ENCODE results near the gene THRSP. TPM values are rescaled to one million over a fixed set of nuclear protein-coding genes. Genes with fewer than 3 reads are reported as not detected.

Gene THRSP
- total and polyA plus RNA-seq, 11 donors, result 0.33 to 51.0 (median 3.9) TPM; not detected in 3

DNA sequence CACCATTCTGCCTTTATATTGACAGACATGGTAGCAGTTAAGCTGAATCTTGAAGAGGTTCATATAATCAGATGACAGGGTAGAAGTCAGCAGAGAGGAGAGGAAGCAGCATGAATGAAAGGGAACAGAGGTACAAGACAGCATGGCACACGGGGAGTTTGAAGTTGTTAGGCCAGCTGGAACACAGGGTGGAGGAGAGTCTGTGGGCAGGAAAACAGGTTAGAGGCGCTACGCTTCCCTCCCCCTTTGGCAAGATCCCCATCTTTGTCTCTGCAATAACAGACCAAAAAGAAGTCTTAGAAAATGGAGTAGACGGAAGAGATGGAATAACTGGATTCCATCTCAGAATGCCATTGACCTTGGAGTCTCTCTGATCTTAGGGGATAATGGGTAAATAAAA is 36.0 kb downstream of the THRSP start:
- WGBS, 4 donors, result 65 to 79% (median 74%) methylated on average over 4 of the region's 4 CpGs
- H3K36me3 ChIP-seq, result peaks cover 0 to 73% (median 47%) of the 10 kb centered on the region in 9 donors
- intact Hi-C loops (cut with DNase I), result no loop called here
- H3K27ac ChIP-seq, result no peak overlapping the region
- no peak for DNase-seq
- TF ChIP-seq, protein P1, sequence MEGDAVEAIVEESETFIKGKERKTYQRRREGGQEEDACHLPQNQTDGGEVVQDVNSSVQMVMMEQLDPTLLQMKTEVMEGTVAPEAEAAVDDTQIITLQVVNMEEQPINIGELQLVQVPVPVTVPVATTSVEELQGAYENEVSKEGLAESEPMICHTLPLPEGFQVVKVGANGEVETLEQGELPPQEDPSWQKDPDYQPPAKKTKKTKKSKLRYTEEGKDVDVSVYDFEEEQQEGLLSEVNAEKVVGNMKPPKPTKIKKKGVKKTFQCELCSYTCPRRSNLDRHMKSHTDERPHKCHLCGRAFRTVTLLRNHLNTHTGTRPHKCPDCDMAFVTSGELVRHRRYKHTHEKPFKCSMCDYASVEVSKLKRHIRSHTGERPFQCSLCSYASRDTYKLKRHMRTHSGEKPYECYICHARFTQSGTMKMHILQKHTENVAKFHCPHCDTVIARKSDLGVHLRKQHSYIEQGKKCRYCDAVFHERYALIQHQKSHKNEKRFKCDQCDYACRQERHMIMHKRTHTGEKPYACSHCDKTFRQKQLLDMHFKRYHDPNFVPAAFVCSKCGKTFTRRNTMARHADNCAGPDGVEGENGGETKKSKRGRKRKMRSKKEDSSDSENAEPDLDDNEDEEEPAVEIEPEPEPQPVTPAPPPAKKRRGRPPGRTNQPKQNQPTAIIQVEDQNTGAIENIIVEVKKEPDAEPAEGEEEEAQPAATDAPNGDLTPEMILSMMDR (IDR thresholded peaks at IDR 0.05), result no peak
- TF ChIP-seq POLR2A (IDR thresholded peaks at IDR 0.05), result no peak
- no peaks in the 10 kb centered on the region for H3K27me3 ChIP-seq
- no peak overlapping the region for H3K4me3 ChIP-seq
- H3K9me3 ChIP-seq, result no peaks in the 10 kb centered on the region
- ATAC-seq, result no peak
- peaks cover 0 to 10% (median 0%) of the 10 kb centered on the region in 12 donors for H3K4me1 ChIP-seq

DNA sequence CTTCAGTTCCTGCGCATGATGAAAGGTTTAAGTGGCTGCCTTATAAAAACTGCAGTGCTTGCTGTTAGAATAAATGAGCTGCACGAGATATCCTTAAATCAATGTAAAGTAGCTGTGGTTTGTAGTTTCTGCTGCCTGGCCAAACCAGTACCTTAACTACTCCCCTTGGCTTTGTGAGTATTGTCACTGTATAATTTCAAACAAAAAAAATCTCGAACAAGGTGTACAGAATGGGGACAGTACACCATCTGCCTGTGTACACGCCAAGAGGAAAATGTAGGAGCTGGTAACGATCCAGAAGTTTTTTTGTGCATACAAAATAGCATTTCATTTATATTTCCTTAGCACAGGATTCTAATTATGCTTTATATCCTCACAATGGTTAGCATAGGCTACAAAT is 36.6 kb downstream of the THRSP start:
- H3K27me3 ChIP-seq, result no peaks in the 10 kb centered on the region
- no peak overlapping the region for H3K27ac ChIP-seq
- H3K4me1 ChIP-seq, result peaks cover 0 to 10% (median 0%) of the 10 kb centered on the region in 12 donors
- TF ChIP-seq, protein P1 (IDR thresholded peaks at IDR 0.05), result no peak
- no peak for TF ChIP-seq POLR2A (IDR thresholded peaks at IDR 0.05)
- ATAC-seq, result peak in 1 of 4 donors; percentile 70
- no peak overlapping the region for H3K4me3 ChIP-seq
- H3K9me3 ChIP-seq, result no peaks in the 10 kb centered on the region
- 43 to 63% (median 55%) methylated on average over 5 of the region's 5 CpGs for WGBS, 4 donors
- no peak for DNase-seq
- intact Hi-C loops (cut with DNase I), result no loop called here
- peaks cover 0 to 71% (median 44%) of the 10 kb centered on the region in 9 donors for H3K36me3 ChIP-seq

DNA sequence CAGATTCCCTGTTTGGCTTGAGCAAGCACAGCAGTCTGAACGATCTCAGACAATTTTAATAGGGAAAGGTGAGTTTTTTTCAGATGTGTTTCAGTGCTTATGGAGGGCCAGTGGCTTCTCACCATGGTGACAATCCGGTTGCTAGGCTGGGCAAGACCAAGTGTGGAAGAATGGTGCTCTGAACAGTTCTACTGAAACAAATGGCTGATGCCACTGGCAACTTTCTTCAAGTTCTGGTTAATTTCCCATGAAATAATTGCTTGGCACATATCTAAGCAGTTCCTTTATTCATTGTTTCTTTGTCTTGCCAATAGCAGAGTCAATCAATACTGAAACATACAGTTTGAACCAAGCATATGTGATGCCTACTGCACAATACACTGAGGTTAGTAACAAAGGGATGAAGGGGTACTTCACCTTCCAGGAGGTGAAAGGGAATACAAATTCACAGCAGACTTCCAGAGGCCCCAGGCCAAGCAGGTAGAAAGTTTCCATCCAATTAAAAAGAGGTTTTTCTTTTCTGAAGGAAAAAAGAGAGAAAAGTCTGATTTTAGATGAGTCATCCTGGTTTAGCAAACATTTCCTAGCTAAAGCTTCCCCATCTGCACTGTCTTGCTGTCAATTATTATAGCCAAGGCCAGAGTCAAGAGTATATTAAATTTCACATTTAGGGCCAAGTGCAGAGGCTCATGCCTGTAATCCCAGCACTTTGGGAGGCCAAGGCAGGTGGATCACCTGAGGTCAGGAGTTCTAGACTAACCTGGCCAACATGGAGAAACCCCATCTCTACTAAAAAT is 37.2 kb downstream of the THRSP start:
- TF ChIP-seq, protein P1 (IDR thresholded peaks at IDR 0.05), result no peak
- no peak for TF ChIP-seq POLR2A (IDR thresholded peaks at IDR 0.05)
- Histone ChIP-seq H3K27ac (no peak overlapping the region), H3K36me3 (peaks cover 0 to 68% (median 48%) of the 10 kb centered on the region in 9 donors), H3K4me3 (no peak overlapping the region), H3K4me1 (peaks cover 0 to 10% (median 0%) of the 10 kb centered on the region in 12 donors), H3K9me3 (no peaks in the 10 kb centered on the region), H3K27me3 (no peaks in the 10 kb centered on the region)
- intact Hi-C loops (cut with DNase I), result no loop called here
- DNase-seq, result no peak
- WGBS, 4 donors, result 69 to 93% (median 87%) methylated on average over 2 of the region's 2 CpGs
- ATAC-seq, result no peak

DNA sequence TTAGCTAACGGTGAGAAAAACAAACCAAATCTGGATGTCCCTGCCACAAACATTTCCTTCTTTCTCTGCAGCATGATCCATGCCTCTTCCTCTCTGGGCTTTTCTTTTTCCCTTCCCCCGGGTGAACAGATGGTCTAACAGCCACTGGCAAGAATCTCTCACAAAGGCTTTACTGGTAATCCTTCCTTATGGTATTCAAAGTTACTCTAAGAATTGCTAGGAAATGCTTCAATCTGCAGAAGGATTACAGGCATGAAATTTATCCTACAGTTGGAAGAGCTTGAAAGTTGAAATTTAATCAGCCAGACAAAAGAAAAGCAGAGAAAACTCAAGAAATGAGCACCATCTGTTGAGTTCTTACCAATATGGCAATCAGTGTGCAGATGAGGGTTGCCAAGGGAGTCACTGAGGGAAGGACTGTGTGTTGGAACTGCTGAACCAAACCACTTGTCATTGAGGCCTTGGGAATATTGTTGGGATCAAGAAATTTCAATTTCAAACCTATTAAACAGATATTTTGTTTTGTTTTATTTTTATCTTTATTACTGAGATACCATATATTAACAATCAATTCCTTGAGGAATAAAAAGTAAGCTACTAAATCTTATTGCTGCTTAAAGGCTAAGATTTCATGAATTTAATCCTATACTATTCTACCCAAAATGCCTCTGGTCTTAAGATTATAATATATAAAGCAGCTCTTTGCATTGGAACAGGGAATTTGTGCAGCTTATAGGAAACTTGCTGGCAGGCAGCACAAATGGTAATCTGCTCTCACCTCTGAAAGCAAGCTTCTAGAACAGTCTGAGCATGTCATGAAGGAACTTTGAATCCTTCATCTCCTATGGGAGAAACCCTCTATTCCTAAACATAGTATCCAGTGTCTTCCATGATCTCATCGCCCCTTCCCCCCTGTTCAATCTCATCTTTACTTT is 45.7 kb downstream of the THRSP start:
- Histone ChIP-seq H3K27me3 (no peaks in the 10 kb centered on the region), H3K27ac (no peak overlapping the region), H3K4me3 (no peak overlapping the region), H3K9me3 (no peaks in the 10 kb centered on the region), H3K36me3 (peaks cover 0 to 73% (median 58%) of the 10 kb centered on the region in 9 donors), H3K4me1 (no peaks in the 10 kb centered on the region)
- ATAC-seq (no peak), DNase-seq (no peak)
- no peak for TF ChIP-seq POLR2A (IDR thresholded peaks at IDR 0.05)
- TF ChIP-seq, protein P1 (IDR thresholded peaks at IDR 0.05), result no peak
- intact Hi-C loops (cut with DNase I), result no loop called here
- 70 to 77% (median 74%) methylated on average over 3 of the region's 3 CpGs for WGBS, 4 donors
